HG03354 (cell line): ENCODE results near the gene C20orf202.
"Not testable (repeated sequence)": the region's sequence is repeated elsewhere in the genome, so short reads cannot be mapped to it uniquely, and the experiment has no call there.

ENCODE experiments used
- ATAC-seq: cut with Tn5 transposase; IDR thresholded peaks from one replicate; pipeline ENCODE4 v1.9.1; 2021; ENCODE audit warnings: mild to moderate bottlenecking; ENCODE audit not compliant: unreplicated experiment, poor library complexity, severe bottlenecking

C20orf202 gene

DNA sequence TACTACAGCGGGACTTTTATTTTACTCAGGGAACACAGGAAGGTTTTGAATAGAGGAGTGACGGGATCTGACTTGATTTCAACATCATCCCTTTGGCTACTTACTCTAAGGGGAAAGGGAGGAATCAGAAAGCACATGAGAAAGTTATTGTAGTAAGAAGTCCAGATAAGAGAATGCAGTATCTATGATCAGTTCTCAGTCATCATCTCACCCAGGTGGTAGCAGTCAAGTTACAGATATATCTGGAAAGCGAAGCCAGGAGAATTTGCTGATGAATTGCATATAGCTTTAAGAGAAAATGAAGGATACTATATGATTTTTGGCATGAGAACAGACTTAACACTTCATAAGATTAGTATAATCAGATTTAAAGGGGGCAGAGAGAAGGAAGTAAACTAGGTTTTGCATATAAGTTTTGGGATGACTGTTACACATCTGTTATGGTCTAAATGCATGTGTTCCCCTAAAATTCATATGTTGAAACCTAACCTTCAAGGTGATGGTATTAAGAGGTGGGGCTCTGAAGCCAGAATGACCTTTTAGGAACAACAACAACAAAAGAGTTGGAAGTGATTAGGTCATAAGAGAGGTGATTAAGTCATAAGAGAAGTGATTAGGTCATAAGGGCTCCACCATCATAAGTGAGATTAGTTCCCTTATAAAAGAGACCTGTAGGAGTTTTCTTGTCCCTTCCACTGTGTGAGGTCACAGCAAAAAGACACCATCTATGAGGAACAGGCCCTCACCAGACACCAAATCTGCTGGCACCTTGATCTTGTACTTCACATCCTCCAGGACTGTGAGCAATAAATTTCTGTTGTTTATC lies 29.2 kb downstream of the C20orf202 start:
- ATAC-seq: no peak

- no peak for ATAC-seq
Measured at GRCh38 chr20:1240549-1240948, 37.3 kb downstream of the C20orf202 start.

GRCh38 chr20:1241456-1241855 lies 38.2 kb downstream of the C20orf202 start:
- ATAC-seq: no peak

GRCh38 chr20:1242099-1242498 lies 38.8 kb downstream of the C20orf202 start:
- no peak for ATAC-seq

DNA sequence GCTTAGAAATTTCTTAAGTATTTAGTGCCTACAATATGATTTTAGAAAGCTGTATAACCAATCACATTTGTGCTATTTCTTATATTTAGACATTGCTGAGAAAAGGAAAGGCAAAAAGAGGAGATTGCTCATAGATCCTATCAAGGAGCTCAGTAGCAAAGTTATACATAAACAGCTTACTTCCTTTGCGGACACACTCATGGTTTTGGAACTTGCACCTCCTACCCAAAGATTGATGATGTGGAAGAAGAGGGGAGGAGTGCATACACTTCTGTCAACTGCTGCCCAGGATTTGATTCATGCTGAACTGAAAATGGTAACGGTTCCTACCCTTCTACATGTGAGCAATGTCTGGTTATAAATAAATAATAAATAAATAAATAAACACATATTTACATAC lies 39.3 kb downstream of the C20orf202 start:
- no peak for ATAC-seq

DNA sequence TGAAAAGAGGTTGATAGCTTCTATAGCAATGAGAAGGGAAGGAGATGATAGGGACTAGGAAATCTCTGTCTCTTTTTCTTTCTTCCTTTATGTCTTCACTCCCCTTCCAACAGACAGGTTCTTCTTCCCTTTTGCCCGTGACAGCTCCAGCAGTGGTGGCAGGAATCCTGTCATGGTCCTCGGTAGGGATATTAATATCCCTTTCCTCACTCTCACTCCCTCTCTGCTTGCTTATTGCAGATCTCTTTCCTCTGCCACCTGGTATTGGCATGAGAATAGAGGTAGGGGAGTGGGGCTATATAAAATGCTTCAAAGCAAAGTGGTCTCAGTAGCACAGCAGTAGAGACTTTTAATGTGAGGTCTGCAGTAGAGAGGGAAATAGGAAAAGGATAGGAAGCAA lies 42.3 kb downstream of the C20orf202 start:
- ATAC-seq: no peak

GRCh38 chr20:1247689-1248088 lies 44.4 kb downstream of the C20orf202 start:
- no peak for ATAC-seq

DNA sequence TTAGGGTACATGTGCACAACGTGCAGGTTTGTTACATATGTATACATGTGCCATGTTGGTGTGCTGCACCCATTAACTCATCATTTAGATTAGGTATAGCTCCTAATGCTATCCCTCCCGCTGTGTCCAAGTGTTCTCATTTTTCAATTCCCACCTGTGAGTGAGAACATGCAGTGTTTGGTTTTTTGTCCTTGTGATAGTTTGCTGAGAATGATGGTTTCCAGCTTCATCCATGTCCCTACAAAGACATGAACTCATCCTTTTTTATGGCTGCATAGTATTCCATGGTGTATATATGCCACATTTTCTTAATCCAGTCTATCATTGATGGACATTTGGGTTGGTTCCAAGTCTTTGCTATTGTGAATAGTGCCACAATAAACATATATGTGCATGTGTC lies 47.0 kb downstream of the C20orf202 start:
- ATAC-seq: not testable (repeated sequence)

DNA sequence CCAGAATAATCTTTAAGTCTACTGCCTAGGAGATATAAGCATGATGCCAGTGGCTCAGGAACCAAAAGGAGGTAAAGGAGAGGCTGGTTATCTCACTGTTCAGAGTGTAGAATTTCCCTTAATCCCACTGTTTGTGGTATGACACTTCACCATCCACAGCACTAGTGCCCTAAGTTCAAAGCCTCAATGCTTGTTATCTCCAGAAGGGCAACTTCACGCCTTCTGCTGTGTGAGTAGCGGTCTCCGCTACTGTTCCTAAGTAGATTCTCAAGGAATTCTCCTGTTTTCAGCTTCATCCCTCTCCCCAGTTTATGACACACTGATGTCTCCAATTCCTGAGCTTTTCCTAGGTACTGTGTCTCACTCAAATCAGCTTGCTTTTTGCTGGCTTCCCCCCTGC lies 49.2 kb downstream of the C20orf202 start:
- ATAC-seq: no peak

DNA sequence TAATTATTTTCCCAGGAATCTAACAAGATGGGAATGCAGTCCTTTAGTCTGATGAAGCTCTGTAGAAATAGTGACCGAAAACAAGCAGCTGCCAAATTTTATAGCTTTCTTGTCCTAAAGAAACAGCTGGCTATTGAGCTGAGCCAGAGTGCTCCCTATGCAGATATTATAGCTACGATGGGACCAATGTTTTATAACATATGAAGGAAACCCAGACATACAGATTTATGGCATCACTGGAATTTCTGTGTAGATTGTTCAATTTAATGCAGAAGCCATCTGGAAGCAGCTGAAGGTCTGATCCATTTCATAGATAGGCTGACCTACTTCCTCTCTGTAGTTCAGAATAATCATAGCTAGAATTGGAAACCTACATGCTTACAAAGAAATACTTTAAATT lies 51.0 kb downstream of the C20orf202 start:
- no peak for ATAC-seq

- ATAC-seq: no peak
Measured at GRCh38 chr20:1255675-1256074, 52.4 kb downstream of the C20orf202 start.
